ENCODE data around the gene USP43.
A peak's percentile ranks its signal among the peaks of the same experiment; 100 is the strongest.

The USP43 gene

DNA sequence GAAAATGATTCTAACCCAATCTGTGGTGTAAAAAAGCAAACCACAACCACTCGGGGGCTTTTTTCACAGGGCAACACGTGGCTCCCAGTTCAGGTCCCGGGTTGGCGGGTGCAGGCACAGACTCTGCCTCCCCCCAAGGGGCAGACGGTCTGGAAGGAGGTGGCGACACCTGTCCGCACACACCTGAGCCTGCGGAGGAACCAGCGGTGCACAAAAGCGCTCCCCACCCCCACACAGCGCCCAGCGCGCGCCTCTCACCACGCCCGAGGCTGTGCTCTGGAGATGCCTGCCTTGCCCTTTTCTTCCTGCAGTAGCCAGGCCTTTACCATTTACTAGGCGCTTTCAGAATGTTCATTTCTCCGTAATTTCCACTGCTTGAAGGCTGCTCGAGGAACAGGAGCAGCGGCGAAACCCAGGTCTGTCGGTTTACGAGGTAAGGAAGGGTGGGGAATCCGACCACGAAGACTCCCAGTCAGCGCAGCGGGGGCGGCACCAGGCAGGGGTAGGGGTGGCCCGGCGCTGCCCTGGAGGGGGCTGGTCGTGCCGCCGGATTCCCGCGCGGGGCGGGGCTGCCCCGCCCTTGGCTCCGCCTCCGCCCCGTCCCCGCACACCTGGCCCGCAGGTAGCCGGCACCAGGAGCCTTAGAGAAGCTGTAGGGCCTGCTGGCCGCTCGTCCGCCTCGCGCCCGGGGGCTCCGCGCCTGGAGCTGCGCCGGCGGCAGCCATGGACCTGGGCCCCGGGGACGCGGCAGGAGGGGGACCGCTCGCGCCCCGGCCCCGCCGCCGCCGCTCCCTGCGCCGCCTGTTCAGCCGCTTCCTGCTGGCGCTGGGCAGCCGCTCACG, at the start of gene USP43 (continued):
- TF ChIP-seq ZNF423 (tag by site-specific recombination; IDR thresholded peaks at IDR 0.05): peak; percentile 71
- TF ChIP-seq ZNF626 (tag by site-specific recombination; IDR thresholded peaks at IDR 0.05): no peak
- no peak for TF ChIP-seq ZNF777 (tag by site-specific recombination; IDR thresholded peaks at IDR 0.05; ENCODE audit: borderline replicate concordance)
- TF ChIP-seq ZNF324 (tag by site-specific recombination; IDR thresholded peaks at IDR 0.05): no peak
- TF ChIP-seq ZNF132 (tag by site-specific recombination; IDR thresholded peaks at IDR 0.05; ENCODE audit: borderline replicate concordance): no peak
- no peak for TF ChIP-seq ZNF792 (tag by site-specific recombination; IDR thresholded peaks at IDR 0.05)
- TF ChIP-seq ZNF302 (tag by site-specific recombination; IDR thresholded peaks at IDR 0.05; ENCODE audit: low read depth): no peak
- TF ChIP-seq ZNF426 (tag by site-specific recombination; IDR thresholded peaks at IDR 0.05): no peak
- TF ChIP-seq, protein P1, sequence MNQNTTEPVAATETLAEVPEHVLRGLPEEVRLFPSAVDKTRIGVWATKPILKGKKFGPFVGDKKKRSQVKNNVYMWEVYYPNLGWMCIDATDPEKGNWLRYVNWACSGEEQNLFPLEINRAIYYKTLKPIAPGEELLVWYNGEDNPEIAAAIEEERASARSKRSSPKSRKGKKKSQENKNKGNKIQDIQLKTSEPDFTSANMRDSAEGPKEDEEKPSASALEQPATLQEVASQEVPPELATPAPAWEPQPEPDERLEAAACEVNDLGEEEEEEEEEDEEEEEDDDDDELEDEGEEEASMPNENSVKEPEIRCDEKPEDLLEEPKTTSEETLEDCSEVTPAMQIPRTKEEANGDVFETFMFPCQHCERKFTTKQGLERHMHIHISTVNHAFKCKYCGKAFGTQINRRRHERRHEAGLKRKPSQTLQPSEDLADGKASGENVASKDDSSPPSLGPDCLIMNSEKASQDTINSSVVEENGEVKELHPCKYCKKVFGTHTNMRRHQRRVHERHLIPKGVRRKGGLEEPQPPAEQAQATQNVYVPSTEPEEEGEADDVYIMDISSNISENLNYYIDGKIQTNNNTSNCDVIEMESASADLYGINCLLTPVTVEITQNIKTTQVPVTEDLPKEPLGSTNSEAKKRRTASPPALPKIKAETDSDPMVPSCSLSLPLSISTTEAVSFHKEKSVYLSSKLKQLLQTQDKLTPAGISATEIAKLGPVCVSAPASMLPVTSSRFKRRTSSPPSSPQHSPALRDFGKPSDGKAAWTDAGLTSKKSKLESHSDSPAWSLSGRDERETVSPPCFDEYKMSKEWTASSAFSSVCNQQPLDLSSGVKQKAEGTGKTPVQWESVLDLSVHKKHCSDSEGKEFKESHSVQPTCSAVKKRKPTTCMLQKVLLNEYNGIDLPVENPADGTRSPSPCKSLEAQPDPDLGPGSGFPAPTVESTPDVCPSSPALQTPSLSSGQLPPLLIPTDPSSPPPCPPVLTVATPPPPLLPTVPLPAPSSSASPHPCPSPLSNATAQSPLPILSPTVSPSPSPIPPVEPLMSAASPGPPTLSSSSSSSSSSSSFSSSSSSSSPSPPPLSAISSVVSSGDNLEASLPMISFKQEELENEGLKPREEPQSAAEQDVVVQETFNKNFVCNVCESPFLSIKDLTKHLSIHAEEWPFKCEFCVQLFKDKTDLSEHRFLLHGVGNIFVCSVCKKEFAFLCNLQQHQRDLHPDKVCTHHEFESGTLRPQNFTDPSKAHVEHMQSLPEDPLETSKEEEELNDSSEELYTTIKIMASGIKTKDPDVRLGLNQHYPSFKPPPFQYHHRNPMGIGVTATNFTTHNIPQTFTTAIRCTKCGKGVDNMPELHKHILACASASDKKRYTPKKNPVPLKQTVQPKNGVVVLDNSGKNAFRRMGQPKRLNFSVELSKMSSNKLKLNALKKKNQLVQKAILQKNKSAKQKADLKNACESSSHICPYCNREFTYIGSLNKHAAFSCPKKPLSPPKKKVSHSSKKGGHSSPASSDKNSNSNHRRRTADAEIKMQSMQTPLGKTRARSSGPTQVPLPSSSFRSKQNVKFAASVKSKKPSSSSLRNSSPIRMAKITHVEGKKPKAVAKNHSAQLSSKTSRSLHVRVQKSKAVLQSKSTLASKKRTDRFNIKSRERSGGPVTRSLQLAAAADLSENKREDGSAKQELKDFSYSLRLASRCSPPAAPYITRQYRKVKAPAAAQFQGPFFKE (tag by site-specific recombination; IDR thresholded peaks at IDR 0.05; ENCODE audit: borderline replicate concordance): no peak
- TF ChIP-seq ZBTB7A (tag by site-specific recombination; IDR thresholded peaks at IDR 0.05; ENCODE audit: low read depth): no peak
- TF ChIP-seq IKZF3 (tag by site-specific recombination; IDR thresholded peaks at IDR 0.05): 0 out of 2 replicates have a peak, but pooled peaks have one; percentile 13
- TF ChIP-seq HOXC10 (CRISPR knock-in tag; IDR thresholded peaks at IDR 0.05): 0 out of 2 replicates have a peak, but pooled peaks have one; percentile 74
- TF ChIP-seq TCF7L2 (IDR thresholded peaks at IDR 0.05; ENCODE audit: borderline replicate concordance, low read depth, low read length): no peak
- TF ChIP-seq ZNF211 (tag by site-specific recombination; IDR thresholded peaks at IDR 0.05; ENCODE audit: low read depth): no peak
- TF ChIP-seq, protein P2, sequence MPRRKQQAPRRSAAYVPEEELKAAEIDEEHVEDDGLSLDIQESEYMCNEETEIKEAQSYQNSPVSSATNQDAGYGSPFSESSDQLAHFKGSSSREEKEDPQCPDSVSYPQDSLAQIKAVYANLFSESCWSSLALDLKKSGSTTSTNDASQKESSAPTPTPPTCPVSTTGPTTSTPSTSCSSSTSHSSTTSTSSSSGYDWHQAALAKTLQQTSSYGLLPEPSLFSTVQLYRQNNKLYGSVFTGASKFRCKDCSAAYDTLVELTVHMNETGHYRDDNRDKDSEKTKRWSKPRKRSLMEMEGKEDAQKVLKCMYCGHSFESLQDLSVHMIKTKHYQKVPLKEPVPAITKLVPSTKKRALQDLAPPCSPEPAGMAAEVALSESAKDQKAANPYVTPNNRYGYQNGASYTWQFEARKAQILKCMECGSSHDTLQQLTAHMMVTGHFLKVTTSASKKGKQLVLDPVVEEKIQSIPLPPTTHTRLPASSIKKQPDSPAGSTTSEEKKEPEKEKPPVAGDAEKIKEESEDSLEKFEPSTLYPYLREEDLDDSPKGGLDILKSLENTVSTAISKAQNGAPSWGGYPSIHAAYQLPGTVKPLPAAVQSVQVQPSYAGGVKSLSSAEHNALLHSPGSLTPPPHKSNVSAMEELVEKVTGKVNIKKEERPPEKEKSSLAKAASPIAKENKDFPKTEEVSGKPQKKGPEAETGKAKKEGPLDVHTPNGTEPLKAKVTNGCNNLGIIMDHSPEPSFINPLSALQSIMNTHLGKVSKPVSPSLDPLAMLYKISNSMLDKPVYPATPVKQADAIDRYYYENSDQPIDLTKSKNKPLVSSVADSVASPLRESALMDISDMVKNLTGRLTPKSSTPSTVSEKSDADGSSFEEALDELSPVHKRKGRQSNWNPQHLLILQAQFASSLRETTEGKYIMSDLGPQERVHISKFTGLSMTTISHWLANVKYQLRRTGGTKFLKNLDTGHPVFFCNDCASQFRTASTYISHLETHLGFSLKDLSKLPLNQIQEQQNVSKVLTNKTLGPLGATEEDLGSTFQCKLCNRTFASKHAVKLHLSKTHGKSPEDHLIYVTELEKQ (tag by site-specific recombination; IDR thresholded peaks at IDR 0.05; ENCODE audit: borderline replicate concordance): no peak
- TF ChIP-seq WT1 (tag by site-specific recombination; IDR thresholded peaks at IDR 0.05): peak; percentile 52
- no peak for TF ChIP-seq ZNF121 (tag by site-specific recombination; IDR thresholded peaks at IDR 0.05)
- TF ChIP-seq MZF1 (tag by site-specific recombination; IDR thresholded peaks at IDR 0.05; ENCODE audit: borderline replicate concordance): no peak; the same call in 1 of the 2 replicates
- TF ChIP-seq ZNF157 (tag by site-specific recombination; IDR thresholded peaks at IDR 0.05): no peak
- TF ChIP-seq SP7 (tag by site-specific recombination; IDR thresholded peaks at IDR 0.05): peak; percentile 53
- TF ChIP-seq ZFP69B (tag by site-specific recombination; IDR thresholded peaks at IDR 0.05): peak; percentile 8; the same call in 1 of the 2 replicates
- TF ChIP-seq, protein P3, sequence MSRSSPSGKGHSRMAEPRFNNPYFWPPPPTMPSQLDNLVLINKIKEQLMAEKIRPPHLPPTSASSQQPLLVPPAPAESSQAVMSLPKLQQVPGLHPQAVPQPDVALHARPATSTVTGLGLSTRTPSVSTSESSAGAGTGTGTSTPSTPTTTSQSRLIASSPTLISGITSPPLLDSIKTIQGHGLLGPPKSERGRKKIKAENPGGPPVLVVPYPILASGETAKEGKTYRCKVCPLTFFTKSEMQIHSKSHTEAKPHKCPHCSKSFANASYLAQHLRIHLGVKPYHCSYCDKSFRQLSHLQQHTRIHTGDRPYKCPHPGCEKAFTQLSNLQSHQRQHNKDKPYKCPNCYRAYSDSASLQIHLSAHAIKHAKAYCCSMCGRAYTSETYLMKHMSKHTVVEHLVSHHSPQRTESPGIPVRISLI (tag by site-specific recombination; IDR thresholded peaks at IDR 0.05): 0 out of 2 replicates have a peak, but pooled peaks have one; percentile 28
- TF ChIP-seq, protein P4, sequence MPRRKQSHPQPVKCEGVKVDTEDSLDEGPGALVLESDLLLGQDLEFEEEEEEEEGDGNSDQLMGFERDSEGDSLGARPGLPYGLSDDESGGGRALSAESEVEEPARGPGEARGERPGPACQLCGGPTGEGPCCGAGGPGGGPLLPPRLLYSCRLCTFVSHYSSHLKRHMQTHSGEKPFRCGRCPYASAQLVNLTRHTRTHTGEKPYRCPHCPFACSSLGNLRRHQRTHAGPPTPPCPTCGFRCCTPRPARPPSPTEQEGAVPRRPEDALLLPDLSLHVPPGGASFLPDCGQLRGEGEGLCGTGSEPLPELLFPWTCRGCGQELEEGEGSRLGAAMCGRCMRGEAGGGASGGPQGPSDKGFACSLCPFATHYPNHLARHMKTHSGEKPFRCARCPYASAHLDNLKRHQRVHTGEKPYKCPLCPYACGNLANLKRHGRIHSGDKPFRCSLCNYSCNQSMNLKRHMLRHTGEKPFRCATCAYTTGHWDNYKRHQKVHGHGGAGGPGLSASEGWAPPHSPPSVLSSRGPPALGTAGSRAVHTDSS (tag by site-specific recombination; IDR thresholded peaks at IDR 0.05): no peak

Data from HEK293 (cell line).